K562 (cell line): Measurements from ENCODE around the gene CA7. TPM values are rescaled to one million over a fixed set of nuclear protein-coding genes. Genes with fewer than 3 reads are reported as not detected.

Source experiments
- ATAC-seq: fragments of 200-7000 bp; cut with Tn5 transposase; 3 replicates; pipeline ENCODE4 v1.9.1; 2020; ENCODE audit warnings: moderate library complexity
- BruUV-seq: library from RNA; stranded (reverse); fragments of 400-500 nt; replicated peaks from 2 replicates; lab custom pipeline; 2021; lab: Mats Ljungman, UMichigan
- CTCF ChIA-PET: fragments of 300-600 bp; formaldehyde crosslinking; extraction: SDS; loops from one replicate; lab custom pipeline; 2021; ENCODE audit warnings: low intra/inter-chr PET ratio; lab: Yijun Ruan, JAX
- POLR2A ChIA-PET: fragments of 300-600, 350-650 bp; sonication (Branson Sonifier 250); formaldehyde crosslinking; extraction: SDS; loops from one replicate; lab custom pipeline; 2021; ENCODE audit warnings: antibody characterized with exemption, inconsistent platforms; lab: Yijun Ruan, JAX
- DNase-seq, 4 experiments: peaks; one replicate each; pipeline versions ENCODE4 v3.0.0 to v3.0.0-alpha.2; 2011 to 2018; ENCODE audit warnings: low spot score in 3 of 4, mixed read lengths in 3 of 4; ENCODE audit errors: extremely low read depth in 1 of 4
- FAIRE-seq: peaks from 2 replicates; lab custom pipeline; 2011; peaks lifted over from hg19 to GRCh38; lab: Jason Lieb, UNC
- H2AFZ ChIP-seq: 2 replicates; pipeline ENCODE4 v1.6.0; 2011; ENCODE audit warnings: low read depth, low read length, control low read depth, inconsistent platforms
- H3K27ac ChIP-seq: fragments of 200-600 bp; 3 replicates; pipeline ENCODE4 v1.8.0; 2011; ENCODE audit warnings: low read depth, mild to moderate bottlenecking, control low read depth, inconsistent platforms, low read length, moderate library complexity, mixed read lengths; ENCODE audit errors: extremely low read depth
- H3K27me3 ChIP-seq, 2 experiments: fragments of 300-600 bp in 1 of 2; 2 replicates in 1 of 2; 3 replicates in 1 of 2; pipeline versions ENCODE4 v1.6.0 to v1.8.0; 2011; ENCODE audit warnings: inconsistent platforms in 2 of 2, low read length in 2 of 2, mild to moderate bottlenecking in 1 of 2, mixed read lengths in 1 of 2, moderate library complexity in 1 of 2; ENCODE audit not compliant: control insufficient read depth in 2 of 2, insufficient read depth in 2 of 2
- H3K36me3 ChIP-seq: fragments of 300-600 bp; 3 replicates; pipeline ENCODE4 v1.8.0; 2011; ENCODE audit warnings: mild to moderate bottlenecking, low read length, inconsistent platforms; ENCODE audit not compliant: control insufficient read depth, insufficient read depth
- H3K4me1 ChIP-seq, 2 experiments: fragments of 200-600 bp in 1 of 2; replicated peaks in 1 of 2; 2 replicates in 1 of 2; 3 replicates in 1 of 2; pipeline versions ENCODE4 v1.5.1 to v1.8.0; 2011; ENCODE audit warnings: inconsistent platforms in 2 of 2, low read length in 2 of 2, mild to moderate bottlenecking in 1 of 2, mixed read lengths in 1 of 2, moderate library complexity in 1 of 2; ENCODE audit not compliant: control insufficient read depth in 2 of 2, insufficient read depth in 2 of 2
- H3K4me2 ChIP-seq: 2 replicates; pipeline ENCODE4 v1.6.1; 2011; ENCODE audit warnings: low read length, control low read depth, inconsistent platforms, mixed read lengths; ENCODE audit not compliant: insufficient read depth
- H3K4me3 ChIP-seq: fragments of 200-600 bp; sonication (generic), shearing (Covaris generic); 2 replicates; pipeline ENCODE4 v1.5.1; 2016; ENCODE audit warnings: control low read depth, inconsistent platforms
- H3K79me2 ChIP-seq: fragments of 200-600 bp; 3 replicates; pipeline ENCODE4 v1.8.0; 2011; ENCODE audit warnings: low read length, inconsistent platforms; ENCODE audit not compliant: control insufficient read depth, insufficient read depth
- H3K9ac ChIP-seq, 2 experiments: 2 replicates each; pipeline versions ENCODE4 v1.6.0 to v1.6.1; 2011; ENCODE audit warnings: low read depth in 2 of 2, low read length in 2 of 2, control low read depth in 1 of 2, inconsistent platforms in 1 of 2, mild to moderate bottlenecking in 1 of 2, mixed read lengths in 1 of 2; ENCODE audit not compliant: insufficient read depth in 1 of 2
- H3K9me1 ChIP-seq: one replicate; pipeline ENCODE4 v1.6.0; 2011; ENCODE audit warnings: inconsistent platforms, mild to moderate bottlenecking, low read length, moderate library complexity; ENCODE audit not compliant: control insufficient read depth, insufficient read depth
- H3K9me3 ChIP-seq: replicated peaks from 2 replicates; pipeline ENCODE4 v1.5.1; 2011; ENCODE audit warnings: low read depth, low read length, inconsistent platforms; ENCODE audit not compliant: control insufficient read depth, insufficient read depth
- H4K20me1 ChIP-seq: replicated peaks from 2 replicates; pipeline ENCODE4 v1.6.1; 2011; ENCODE audit warnings: low read length, inconsistent platforms, mixed read lengths; ENCODE audit not compliant: control insufficient read depth, insufficient read depth
- KDM4B ChIP-seq, 2 experiments: fragments of 450-650 bp in 1 of 2; sonication (generic) in 1 of 2; IDR thresholded peaks; 2 replicates each; pipeline ENCODE4 v1.6.1; 2016 to 2017; ENCODE audit warnings: borderline replicate concordance in 2 of 2, antibody characterized with exemption in 1 of 2, low read depth in 1 of 2, mild to moderate bottlenecking in 1 of 2
- LCOR ChIP-seq: sonication (generic); formaldehyde crosslinking; IDR thresholded peaks from 2 replicates; pipeline ENCODE4 v1.8.0; 2022; ENCODE audit warnings: mild to moderate bottlenecking, missing genetic modification reagents
- MCM2 ChIP-seq: fragments of 450-650 bp; IDR thresholded peaks from 2 replicates; pipeline ENCODE4 v1.6.1; 2017; ENCODE audit warnings: low read depth, mild to moderate bottlenecking
- PHF21A ChIP-seq: fragments of 450-650 bp; IDR thresholded peaks from 2 replicates; pipeline ENCODE4 v1.6.1; 2017; ENCODE audit warnings: low read depth, borderline replicate concordance
- TAF9B ChIP-seq: fragments of 450-650 bp; IDR thresholded peaks from 2 replicates; pipeline ENCODE4 v1.6.1; 2018; ENCODE audit warnings: mild to moderate bottlenecking; ENCODE audit not compliant: partially characterized antibody
- ZFP91 ChIP-seq: sonication (generic); formaldehyde crosslinking; IDR thresholded peaks from 2 replicates; pipeline ENCODE4 v1.8.0; 2022; ENCODE audit warnings: mild to moderate bottlenecking, missing genetic modification reagents
- WGBS: fragments of 100-300 bp; shearing (Covaris generic); methylation state at CpG from one replicate; pipeline ENCODE4 v1.1.6; 2016; ENCODE audit warnings: low coverage, mixed read lengths; ENCODE audit not compliant: insufficient coverage; ENCODE audit errors: missing lambda C conversion rate; 5-methylcytosine and 5-hydroxymethylcytosine counted together
- in situ Hi-C: fragments of 300-500 bp; cut with MboI; formaldehyde crosslinking; loops from 4 replicates; pipeline ENCODE4 v1.15.0; 2018; ENCODE audit warnings: inconsistent platforms, mixed read lengths
- intact Hi-C: fragments of 100-400 bp; cut with micrococcal nuclease; formaldehyde crosslinking; loops from 2 replicates; pipeline ENCODE4 v1.14.2; 2022
- polyA plus RNA-seq, 8 experiments: library from polyadenylated mRNA; depleted of rRNA in 4 of 8; stranded (reverse) in 5 of 8; unstranded in 3 of 8; fragments of >200 nt; fragmentation: Nextera tagmentation in 2 of 8; fragmentation: Illumina TruSeq in 1 of 8; extraction: Ambion mirVana in 2 of 8; extraction: Trizol in 1 of 8; gene quantifications; 2 replicates each; pipeline versions ENCODE4 v1.2.1 to v1.2.3, GENCODE V29; 2011 to 2014; ENCODE audit warnings: inconsistent platforms in 1 of 8, missing spikeins in 1 of 8
- total RNA-seq, 7 experiments: library from RNA; depleted of rRNA in 6 of 7; stranded (reverse); fragments of >200 nt in 6 of 7; fragmentation: Illumina TruSeq in 2 of 7; extraction: Trizol in 2 of 7; gene quantifications; 2 replicates each; pipeline versions ENCODE4 v1.2.1 to v1.2.3, GENCODE V29; 2011 to 2021; ENCODE audit warnings: low replicate concordance in 1 of 7
- TF ChIP-seq, protein P1 (sequence below): sonication (generic); formaldehyde crosslinking; IDR thresholded peaks from 2 replicates; pipeline ENCODE4 v1.9.0; 2022; ENCODE audit warnings: mild to moderate bottlenecking, missing genetic modification reagents

Gene CA7
- total and polyA plus RNA-seq, 9 of the 15 experiments (the other 6 are each of a cell fraction or from before 2014, with no cell fraction given): 0.03 to 0.07 (median 0.05) TPM; not detected in 5

DNA sequence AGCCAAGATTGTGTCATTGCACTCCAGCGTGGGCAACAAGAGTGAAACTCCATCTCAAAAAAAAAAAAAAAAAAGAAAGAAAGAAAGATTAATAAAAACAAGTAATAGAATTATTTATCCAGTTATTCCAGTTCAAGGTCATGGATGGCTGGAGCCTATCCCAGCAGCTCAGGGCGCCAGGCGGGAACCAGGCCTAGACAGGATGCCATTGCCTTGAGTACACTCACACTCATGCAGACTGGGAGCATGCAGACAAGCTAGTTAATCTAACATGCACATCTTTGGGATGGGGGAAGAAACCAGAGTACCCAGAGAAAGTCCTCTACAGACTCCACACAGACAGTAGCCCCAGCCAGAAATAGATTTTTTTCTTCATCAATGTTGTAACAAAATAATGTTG lies 54.0 kb downstream of the CA7 start:
- no peak for FAIRE-seq
- H3K4me1 ChIP-seq: peaks cover 28 to 44% of the 10 kb centered on the region in 2 experiments
- POLR2A ChIA-PET: interaction anchor here (0.7 to 0.9 kb wide), 2 partner anchors 12 to 33 kb away, joined by 4 read pairs; no protein-coding TSS in a partner anchor
- H3K4me3 ChIP-seq: no peak overlapping the region
- BruUV-seq: no TSS peak
- no peak overlapping the region for H3K9ac ChIP-seq
- no peak for TF ChIP-seq MCM2
- no peak for TF ChIP-seq ZFP91 (CRISPR knock-in tag)
- TF ChIP-seq LCOR (CRISPR knock-in tag): no peak
- no peak for TF ChIP-seq KDM4B (IDR thresholded peaks at IDR 0.05; ENCODE audit: borderline replicate concordance in 2 of 2, low read depth in 1 of 2)
- no peak for TF ChIP-seq PHF21A
- TF ChIP-seq TAF9B: no peak
- TF ChIP-seq, protein P1, sequence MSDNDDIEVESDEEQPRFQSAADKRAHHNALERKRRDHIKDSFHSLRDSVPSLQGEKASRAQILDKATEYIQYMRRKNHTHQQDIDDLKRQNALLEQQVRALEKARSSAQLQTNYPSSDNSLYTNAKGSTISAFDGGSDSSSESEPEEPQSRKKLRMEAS (CRISPR knock-in tag): no peak
- H3K36me3 ChIP-seq: no peaks in the 10 kb centered on the region
- CTCF ChIA-PET: interaction anchor here (0.7 to 4.3 kb wide), 2 partner anchors 28 to 30 kb away, joined by 3 to 41 read pairs; no protein-coding TSS in a partner anchor
- ATAC-seq: no peak
- H3K9me1 ChIP-seq: no peaks in the 10 kb centered on the region
- H3K27me3 ChIP-seq: no peaks in the 10 kb centered on the region
- 96% methylated on average over 2 of the region's 3 CpGs for WGBS
- no peak overlapping the region for H2AFZ ChIP-seq
- DNase-seq: no peak
- H3K27ac ChIP-seq: no peak overlapping the region
- intact Hi-C loops: loop anchor here (5.0 kb wide), 2 partner anchors 49 to 119 kb away; no protein-coding TSS in a partner anchor
- in situ Hi-C loops: loop anchor here (5.0 kb wide), 1 partner anchor 34 kb away; the partner anchor contains the start of gene CIAO2B
- no peaks in the 10 kb centered on the region for H3K9me3 ChIP-seq
- H3K4me2 ChIP-seq: no peak overlapping the region
- no peaks in the 10 kb centered on the region for H3K79me2 ChIP-seq
- no peaks in the 10 kb centered on the region for H4K20me1 ChIP-seq
